H1 (cell line): ENCODE data around the gene CARD11. TPM values are rescaled to one million over a fixed set of nuclear protein-coding genes. Genes with fewer than 3 reads are reported as not detected.

Experiments used
- CTCF ChIA-PET: fragments of 300-600 bp; sonication (Branson Sonifier 250); formaldehyde crosslinking; loops from one replicate; lab custom pipeline; 2021; ENCODE audit not compliant: partially characterized antibody; lab: Charles Lee
- POLR2A ChIA-PET: fragments of 300-600 bp; sonication (Branson Sonifier 250); formaldehyde crosslinking; loops from one replicate; lab custom pipeline; 2021; ENCODE audit warnings: inconsistent platforms; ENCODE audit not compliant: partially characterized antibody; lab: Charles Lee
- DNase-seq, 2 experiments: peaks; one replicate each; pipeline versions ENCODE4 v3.0.0 to v3.0.0-alpha.2; 2010 to 2022; ENCODE audit warnings: low spot score in 2 of 2, low read depth in 1 of 2, mixed read lengths in 1 of 2
- FAIRE-seq: peaks from 2 replicates; lab custom pipeline; 2011; peaks lifted over from hg19 to GRCh38; lab: Jason Lieb, UNC
- H2AFZ ChIP-seq: 2 replicates; pipeline ENCODE4 v1.8.1; 2012; ENCODE audit warnings: low read length, inconsistent platforms
- H2AK5ac ChIP-seq: 2 replicates; pipeline ENCODE4 v1.6.1; 2013; ENCODE audit warnings: low read depth, low read length
- H2BK120ac ChIP-seq: replicated peaks from 2 replicates; pipeline ENCODE3; 2013; ENCODE audit warnings: low read depth, low read length, inconsistent platforms
- H2BK12ac ChIP-seq: 2 replicates; pipeline ENCODE4 v1.6.1; 2013; ENCODE audit warnings: low read depth, low read length
- H2BK15ac ChIP-seq: 2 replicates; pipeline ENCODE4 v1.6.1; 2013; ENCODE audit warnings: low read length
- H2BK20ac ChIP-seq: 2 replicates; pipeline ENCODE4 v1.6.1; 2013; ENCODE audit warnings: low read length
- H2BK5ac ChIP-seq: 2 replicates; pipeline ENCODE4 v1.6.1; 2013; ENCODE audit warnings: low read depth, low read length
- H3K14ac ChIP-seq: 2 replicates; pipeline ENCODE4 v1.6.1; 2013; ENCODE audit warnings: inconsistent platforms; ENCODE audit not compliant: insufficient read length
- H3K18ac ChIP-seq: 2 replicates; pipeline ENCODE4 v1.6.1; 2013; ENCODE audit warnings: low read length; ENCODE audit errors: extremely low read depth
- H3K23ac ChIP-seq: 2 replicates; pipeline ENCODE4 v1.6.1; 2013; ENCODE audit warnings: inconsistent platforms; ENCODE audit not compliant: insufficient read length
- H3K23me2 ChIP-seq: 2 replicates; pipeline ENCODE4 v1.6.1; 2013; ENCODE audit warnings: low read depth, low read length
- H3K27ac ChIP-seq: 2 replicates; pipeline ENCODE4 v1.6.1; 2011; ENCODE audit warnings: low read depth, low read length, inconsistent platforms
- H3K27me3 ChIP-seq, 4 experiments: replicated peaks in 1 of 4; 1 replicate in 1 of 4; 2 replicates in 3 of 4; pipeline versions ENCODE4 v1.6.1 to v1.8.1; 2011 to 2013; ENCODE audit warnings: low read length in 3 of 4, mild to moderate bottlenecking in 3 of 4, inconsistent platforms in 2 of 4, mixed read lengths in 2 of 4, moderate library complexity in 1 of 4; ENCODE audit not compliant: control insufficient read depth in 3 of 4, insufficient read depth in 3 of 4; ENCODE audit errors: extremely low read depth in 1 of 4
- H3K36me3 ChIP-seq, 4 experiments: 2 replicates each; pipeline versions ENCODE4 v1.6.1 to v1.8.1; 2011 to 2013; ENCODE audit warnings: mild to moderate bottlenecking in 4 of 4, low read length in 3 of 4, moderate library complexity in 2 of 4, control low read depth in 1 of 4, inconsistent platforms in 1 of 4; ENCODE audit not compliant: insufficient read depth in 4 of 4, control insufficient read depth in 2 of 4
- H3K4ac ChIP-seq: replicated peaks from 2 replicates; pipeline ENCODE3; 2013; ENCODE audit warnings: low read length, low read depth, mixed read lengths, inconsistent platforms; ENCODE audit not compliant: insufficient read length
- H3K4me1 ChIP-seq, 4 experiments: replicated peaks in 1 of 4; 1 replicate in 1 of 4; 2 replicates in 3 of 4; pipeline versions ENCODE4 v1.6.1 to v1.8.1; 2011 to 2013; ENCODE audit warnings: low read length in 3 of 4, inconsistent platforms in 2 of 4, mixed read lengths in 1 of 4; ENCODE audit not compliant: insufficient read depth in 4 of 4, control insufficient read depth in 3 of 4
- H3K4me2 ChIP-seq, 2 experiments: 2 replicates each; pipeline versions ENCODE4 v1.6.1 to v1.8.1; 2011 to 2013; ENCODE audit warnings: low read depth in 2 of 2, low read length in 2 of 2, control low read depth in 1 of 2, inconsistent platforms in 1 of 2, mild to moderate bottlenecking in 1 of 2; ENCODE audit not compliant: insufficient read depth in 1 of 2
- H3K4me3 ChIP-seq, 4 experiments: fragments of 200-600, 300-600 bp in 1 of 4; sonication (generic), shearing (Covaris generic), sonication (Bioruptor Twin) in 1 of 4; 2 replicates each; pipeline versions ENCODE4 v1.5.1 to v1.8.1; 2011 to 2016; ENCODE audit warnings: low read length in 4 of 4, low read depth in 3 of 4, control low read depth in 2 of 4, inconsistent platforms in 2 of 4, mild to moderate bottlenecking in 2 of 4, mixed read lengths in 1 of 4, moderate library complexity in 1 of 4; ENCODE audit not compliant: insufficient read depth in 2 of 4; ENCODE audit errors: extremely low read depth in 1 of 4
- H3K56ac ChIP-seq: replicated peaks from 2 replicates; pipeline ENCODE3; 2013; ENCODE audit warnings: low read depth, mild to moderate bottlenecking, mixed read lengths, low read length, inconsistent platforms; ENCODE audit not compliant: insufficient read length
- H3K79me1 ChIP-seq: 2 replicates; pipeline ENCODE4 v1.6.1; 2013; ENCODE audit warnings: low read depth, low read length, control low read depth
- H3K79me2 ChIP-seq, 2 experiments: 2 replicates each; pipeline versions ENCODE4 v1.6.1 to v1.8.1; 2012 to 2013; ENCODE audit warnings: low read length in 2 of 2, mild to moderate bottlenecking in 2 of 2, inconsistent platforms in 1 of 2; ENCODE audit not compliant: insufficient read depth in 2 of 2, control insufficient read depth in 1 of 2
- H3K9ac ChIP-seq, 4 experiments: replicated peaks in 1 of 4; 1 replicate in 1 of 4; 2 replicates in 3 of 4; pipeline versions ENCODE4 v1.6.1 to v1.8.1; 2011 to 2013; ENCODE audit warnings: low read depth in 3 of 4, low read length in 3 of 4, control low read depth in 2 of 4, mild to moderate bottlenecking in 2 of 4, moderate library complexity in 2 of 4, inconsistent platforms in 1 of 4; ENCODE audit errors: extremely low read depth in 1 of 4
- H3K9me3 ChIP-seq, 2 experiments: 2 replicates each; pipeline versions ENCODE4 v1.6.1 to v1.8.1; 2012 to 2013; ENCODE audit warnings: mild to moderate bottlenecking in 2 of 2, moderate library complexity in 2 of 2, control low read depth in 1 of 2, inconsistent platforms in 1 of 2, low read depth in 1 of 2, low read length in 1 of 2, mixed read lengths in 1 of 2; ENCODE audit not compliant: insufficient read depth in 2 of 2
- H4K20me1 ChIP-seq, 2 experiments: replicated peaks in 1 of 2; 2 replicates each; pipeline versions ENCODE3 to v1.8.1; 2011 to 2013; ENCODE audit warnings: inconsistent platforms in 2 of 2, low read length in 2 of 2, mild to moderate bottlenecking in 1 of 2; ENCODE audit not compliant: insufficient read depth in 2 of 2, control insufficient read depth in 1 of 2
- H4K5ac ChIP-seq: 2 replicates; pipeline ENCODE4 v1.6.1; 2013; ENCODE audit warnings: low read length, low read depth, mixed read lengths, inconsistent platforms; ENCODE audit not compliant: insufficient read length
- H4K8ac ChIP-seq: 2 replicates; pipeline ENCODE4 v1.8.0; 2013; ENCODE audit warnings: mild to moderate bottlenecking, moderate library complexity, low read length, inconsistent platforms; ENCODE audit not compliant: insufficient read depth; ENCODE audit errors: extremely low read depth
- H4K91ac ChIP-seq: replicated peaks from 2 replicates; pipeline ENCODE3; 2013; ENCODE audit warnings: low read length, mixed read lengths, inconsistent platforms; ENCODE audit not compliant: insufficient read length
- GTF2F1 ChIP-seq: IDR thresholded peaks from 2 replicates; pipeline ENCODE4 v1.6.1; 2012; ENCODE audit warnings: low read depth, low read length, improper control_type of control experiment, borderline replicate concordance
- TAF1 ChIP-seq: IDR thresholded peaks from 2 replicates; pipeline ENCODE4 v1.6.1; 2011; ENCODE audit warnings: mild to moderate bottlenecking, low read depth, low read length
- WGBS, 2 experiments: shearing (Covaris generic) in 1 of 2; methylation state at CpG; one replicate each; pipeline versions ENCODE4 v1.1.6 to v1.1.7; 2013 to 2015; ENCODE audit warnings: low lambda C conversion rate in 2 of 2, mixed read lengths in 2 of 2, inconsistent platforms in 1 of 2, low coverage in 1 of 2, missing lambda C conversion rate in 1 of 2; ENCODE audit not compliant: insufficient replicate concordance in 2 of 2, insufficient coverage in 1 of 2, insufficient read length in 1 of 2; ENCODE audit errors: extremely low coverage in 1 of 2, missing lambda C conversion rate in 1 of 2; 5-methylcytosine and 5-hydroxymethylcytosine counted together
- polyA plus RNA-seq, 7 experiments: library from polyadenylated mRNA; depleted of rRNA in 3 of 7; stranded (reverse) in 5 of 7; unstranded in 2 of 7; fragments of >200 nt in 5 of 7; fragments of 200-250 nt in 2 of 7; gene quantifications; 1 replicate in 5 of 7; 2 replicates in 1 of 7; 4 replicates in 1 of 7; pipeline versions ENCODE4 v1.2.1 to v1.2.3, GENCODE V29; 2011 to 2013; ENCODE audit warnings: missing spikeins in 2 of 7, mixed read lengths in 2 of 7
- total RNA-seq: library from RNA; stranded (reverse); fragmentation: NEBNext Ultra II Directional; extraction: Animal tissue kit (Norgen Biotek cat#: 25700); gene quantifications from 2 replicates; pipeline ENCODE4 v1.2.1, GENCODE V29; 2021

Gene CARD11
- total and polyA plus RNA-seq, 2 of the 8 experiments (the other 6 are each of a cell fraction or from before 2014, with no cell fraction given): 12.6 to 29.8 TPM

- no peak overlapping the region for H3K18ac ChIP-seq
- no peak overlapping the region for H3K14ac ChIP-seq
- POLR2A ChIA-PET: interaction anchor here (0.7 kb wide), 1 partner anchor 320 kb away, joined by 3 read pairs; no protein-coding TSS in a partner anchor
- H3K4me1 ChIP-seq: no peaks in the 10 kb centered on the region
- H3K4me2 ChIP-seq: no peak overlapping the region
- no peaks in the 10 kb centered on the region for H3K79me1 ChIP-seq
- no peak for DNase-seq
- H4K20me1 ChIP-seq: no peaks in the 10 kb centered on the region
- no peak overlapping the region for H2BK15ac ChIP-seq
- H3K56ac ChIP-seq: no peak overlapping the region
- H3K9me3 ChIP-seq: peaks cover 0 to 4% of the 10 kb centered on the region in 2 experiments; a peak in 2 of 4 replicates
- H4K8ac ChIP-seq: peak overlapping the region; percentile 68; the same call in 1 of the 2 replicates
- H2BK120ac ChIP-seq: no peak overlapping the region
- H3K23ac ChIP-seq: no peak overlapping the region
- H4K91ac ChIP-seq: no peak overlapping the region
- H3K36me3 ChIP-seq: no peaks in the 10 kb centered on the region
- 82% methylated on average over 15 of the region's 15 CpGs; no CpG with 5 or more reads in 1 of the 2 experiments for WGBS, 2 experiments
- FAIRE-seq: no peak
- no peak overlapping the region for H3K9ac ChIP-seq
- H4K5ac ChIP-seq: no peak overlapping the region
- CTCF ChIA-PET: interaction anchor here (1.0 kb wide), 1 partner anchor 93 kb away, joined by 3 read pairs; no protein-coding TSS in a partner anchor
- no peak overlapping the region for H2BK12ac ChIP-seq
- no peak overlapping the region for H3K4me3 ChIP-seq
- no peak overlapping the region for H3K27ac ChIP-seq
- H2AFZ ChIP-seq: no peak overlapping the region
- no peak overlapping the region for H2BK20ac ChIP-seq
- no peak overlapping the region; the same call in 1 of the 2 replicates for H2BK5ac ChIP-seq
- no peaks in the 10 kb centered on the region for H3K23me2 ChIP-seq
- no peak overlapping the region for H3K4ac ChIP-seq
- no peak overlapping the region for H2AK5ac ChIP-seq
- TF ChIP-seq TAF1: no peak
- TF ChIP-seq GTF2F1: no peak
- no peaks in the 10 kb centered on the region for H3K79me2 ChIP-seq
- no peaks in the 10 kb centered on the region for H3K27me3 ChIP-seq
Observed at GRCh38 chr7:2958416-2959102, 85.1 kb downstream of the CARD11 start.
